Loucy (cell line): ENCODE results near the gene GALNT9.

Experiments used
- EZH2phosphoT487 ChIP-seq: fragments of 200-600 bp; IDR thresholded peaks from 2 replicates; pipeline ENCODE4 v1.6.1; 2018; ENCODE audit warnings: antibody characterized with exemption, mild to moderate bottlenecking, moderate library complexity, borderline replicate concordance
- TF ChIP-seq, protein P1 (sequence below): fragments of 200-600 bp; sonication (generic); conservative IDR thresholded peaks from 2 replicates; pipeline ENCODE4 v1.5.1; 2014; ENCODE audit warnings: mild to moderate bottlenecking, antibody characterized with exemption, low read length

DNA sequence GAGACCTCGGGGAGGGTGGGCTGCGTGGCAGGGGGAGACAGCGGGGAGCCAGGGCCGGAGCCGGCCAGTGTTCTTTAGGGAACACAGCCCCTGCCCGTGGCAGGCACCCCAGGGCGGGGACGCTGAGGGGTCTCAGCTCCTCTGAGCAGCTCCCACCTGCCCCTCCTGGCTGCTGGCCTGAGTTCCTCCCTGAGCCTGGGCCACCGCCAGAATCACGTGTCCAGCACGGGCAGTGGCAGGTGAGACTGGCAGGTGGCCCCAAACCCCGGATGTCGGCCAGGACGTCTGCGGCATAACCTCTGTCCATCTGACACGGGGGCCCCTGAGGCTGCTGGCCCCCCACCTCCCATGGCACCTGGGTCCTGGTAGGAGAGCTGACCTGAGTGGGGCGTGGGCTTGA, 160.0 kb downstream of the GALNT9 start:
- TF ChIP-seq, protein P1, sequence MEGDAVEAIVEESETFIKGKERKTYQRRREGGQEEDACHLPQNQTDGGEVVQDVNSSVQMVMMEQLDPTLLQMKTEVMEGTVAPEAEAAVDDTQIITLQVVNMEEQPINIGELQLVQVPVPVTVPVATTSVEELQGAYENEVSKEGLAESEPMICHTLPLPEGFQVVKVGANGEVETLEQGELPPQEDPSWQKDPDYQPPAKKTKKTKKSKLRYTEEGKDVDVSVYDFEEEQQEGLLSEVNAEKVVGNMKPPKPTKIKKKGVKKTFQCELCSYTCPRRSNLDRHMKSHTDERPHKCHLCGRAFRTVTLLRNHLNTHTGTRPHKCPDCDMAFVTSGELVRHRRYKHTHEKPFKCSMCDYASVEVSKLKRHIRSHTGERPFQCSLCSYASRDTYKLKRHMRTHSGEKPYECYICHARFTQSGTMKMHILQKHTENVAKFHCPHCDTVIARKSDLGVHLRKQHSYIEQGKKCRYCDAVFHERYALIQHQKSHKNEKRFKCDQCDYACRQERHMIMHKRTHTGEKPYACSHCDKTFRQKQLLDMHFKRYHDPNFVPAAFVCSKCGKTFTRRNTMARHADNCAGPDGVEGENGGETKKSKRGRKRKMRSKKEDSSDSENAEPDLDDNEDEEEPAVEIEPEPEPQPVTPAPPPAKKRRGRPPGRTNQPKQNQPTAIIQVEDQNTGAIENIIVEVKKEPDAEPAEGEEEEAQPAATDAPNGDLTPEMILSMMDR = no peak
- TF ChIP-seq EZH2phosphoT487 = no peak
